Memory B cell (primary cell): ENCODE data around the gene ADAMTSL1.

Experiments
- ATAC-seq: fragments of 150-1000 bp; cut with Tn5 transposase; 2 replicates; pipeline ENCODE4 v1.10.0; 2021; ENCODE audit warnings: low read depth, mild to moderate bottlenecking, moderate library complexity
- DNase-seq, 2 donors: peaks; one replicate each; pipeline ENCODE4 v3.0.0; 2022; ENCODE audit warnings: low spot score in 2 of 2
- H3K27ac Mint-ChIP-seq: one replicate; pipeline ENCODE4 v1.8.0; 2022; ENCODE audit warnings: mild to moderate bottlenecking, moderate library complexity, mixed read lengths
- H3K27me3 Mint-ChIP-seq: one replicate; pipeline ENCODE4 v1.8.0; 2022; ENCODE audit warnings: mixed read lengths
- H3K36me3 Mint-ChIP-seq: one replicate; pipeline ENCODE4 v1.8.0; 2022; ENCODE audit warnings: mild to moderate bottlenecking, mixed read lengths
- H3K4me1 Mint-ChIP-seq: one replicate; pipeline ENCODE4 v1.8.0; 2022; ENCODE audit warnings: mixed read lengths
- H3K4me3 Mint-ChIP-seq: one replicate; pipeline ENCODE4 v1.8.0; 2022; ENCODE audit warnings: mild to moderate bottlenecking, moderate library complexity, mixed read lengths
- H3K9me3 Mint-ChIP-seq: one replicate; pipeline ENCODE4 v1.8.0; 2022; ENCODE audit warnings: mixed read lengths

ADAMTSL1 gene

GRCh38 chr9:18909140-18910018 lies 435.4 kb downstream of the ADAMTSL1 start:
- DNase-seq (no peak), ATAC-seq (no peak)
- Mint-ChIP-seq H3K9me3 (no peaks in the 10 kb centered on the region), H3K4me3 (no peak overlapping the region), H3K27me3 (peaks cover 14% of the 10 kb centered on the region), H3K27ac (no peak overlapping the region), H3K4me1 (peaks cover 3% of the 10 kb centered on the region), H3K36me3 (no peaks in the 10 kb centered on the region)

- no peaks in the 10 kb centered on the region for H3K36me3 Mint-ChIP-seq
- H3K9me3 Mint-ChIP-seq, result no peaks in the 10 kb centered on the region
- H3K4me1 Mint-ChIP-seq, result peaks cover 3% of the 10 kb centered on the region
- no peak overlapping the region for H3K4me3 Mint-ChIP-seq
- no peak for DNase-seq
- H3K27ac Mint-ChIP-seq, result no peak overlapping the region
- peaks cover 14% of the 10 kb centered on the region for H3K27me3 Mint-ChIP-seq
- ATAC-seq, result no peak
Measured at GRCh38 chr9:18910435-18910834, 436.5 kb downstream of the ADAMTSL1 start.

DNA sequence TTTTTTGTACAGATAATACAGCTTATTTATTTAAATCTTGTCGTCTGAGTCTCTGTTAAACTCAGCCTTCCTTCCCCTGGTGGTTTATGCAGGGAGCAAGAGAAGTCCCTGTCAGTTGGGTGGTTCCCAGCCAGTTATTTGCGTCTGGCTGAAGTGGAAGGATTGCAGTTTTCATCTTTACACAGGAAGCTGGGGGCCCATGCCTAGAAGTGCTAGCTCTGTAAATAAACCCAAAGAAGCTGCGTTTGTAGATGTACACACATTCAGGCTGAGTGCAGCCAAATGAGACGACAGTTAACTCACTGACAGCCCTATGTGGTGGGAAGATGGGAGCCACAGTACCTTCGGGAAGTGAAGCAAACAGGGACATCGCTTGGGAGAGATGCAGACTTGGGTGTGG lies 437.0 kb downstream of the ADAMTSL1 start:
- no peak overlapping the region for H3K4me3 Mint-ChIP-seq
- DNase-seq (no peak), ATAC-seq (no peak)
- no peaks in the 10 kb centered on the region for H3K36me3 Mint-ChIP-seq
- H3K9me3 Mint-ChIP-seq, result no peaks in the 10 kb centered on the region
- H3K27ac Mint-ChIP-seq, result no peak overlapping the region
- H3K4me1 Mint-ChIP-seq, result peaks cover 1% of the 10 kb centered on the region
- H3K27me3 Mint-ChIP-seq, result peaks cover 12% of the 10 kb centered on the region

DNA sequence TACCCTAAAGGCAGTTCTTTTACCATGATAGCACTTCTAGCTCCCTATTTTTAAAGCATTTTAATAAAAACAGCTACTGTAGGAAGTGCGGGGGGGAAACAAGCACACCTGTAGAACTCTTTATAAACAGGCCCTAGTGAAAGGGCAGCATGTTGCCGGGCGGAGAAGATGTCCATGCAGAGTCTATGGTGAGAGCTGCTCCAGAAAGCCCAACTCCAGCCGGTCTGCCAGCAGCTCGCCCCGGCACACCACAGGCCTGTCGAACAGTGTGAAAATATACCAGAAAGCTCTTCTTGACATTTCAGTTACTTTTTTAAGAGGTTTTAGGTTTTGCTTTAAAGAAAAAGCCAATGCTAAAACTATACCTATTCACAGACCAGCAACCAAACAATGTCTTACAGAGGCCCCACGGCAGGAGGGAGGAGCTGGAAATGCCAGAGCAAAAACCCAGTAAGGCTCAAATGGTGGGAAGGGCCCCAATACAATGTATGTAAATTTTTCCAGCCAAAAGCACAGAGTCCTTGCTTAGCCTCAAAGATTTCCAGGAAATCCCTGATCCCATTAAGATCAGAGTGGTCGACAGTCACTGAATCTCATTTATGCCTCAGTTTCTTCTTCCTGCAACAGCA lies 437.9 kb downstream of the ADAMTSL1 start:
- DNase-seq (no peak), ATAC-seq (no peak)
- Mint-ChIP-seq H3K27ac (no peak overlapping the region), H3K4me3 (no peak overlapping the region), H3K27me3 (peaks cover 9% of the 10 kb centered on the region), H3K4me1 (no peaks in the 10 kb centered on the region), H3K9me3 (no peaks in the 10 kb centered on the region), H3K36me3 (no peaks in the 10 kb centered on the region)

DNA sequence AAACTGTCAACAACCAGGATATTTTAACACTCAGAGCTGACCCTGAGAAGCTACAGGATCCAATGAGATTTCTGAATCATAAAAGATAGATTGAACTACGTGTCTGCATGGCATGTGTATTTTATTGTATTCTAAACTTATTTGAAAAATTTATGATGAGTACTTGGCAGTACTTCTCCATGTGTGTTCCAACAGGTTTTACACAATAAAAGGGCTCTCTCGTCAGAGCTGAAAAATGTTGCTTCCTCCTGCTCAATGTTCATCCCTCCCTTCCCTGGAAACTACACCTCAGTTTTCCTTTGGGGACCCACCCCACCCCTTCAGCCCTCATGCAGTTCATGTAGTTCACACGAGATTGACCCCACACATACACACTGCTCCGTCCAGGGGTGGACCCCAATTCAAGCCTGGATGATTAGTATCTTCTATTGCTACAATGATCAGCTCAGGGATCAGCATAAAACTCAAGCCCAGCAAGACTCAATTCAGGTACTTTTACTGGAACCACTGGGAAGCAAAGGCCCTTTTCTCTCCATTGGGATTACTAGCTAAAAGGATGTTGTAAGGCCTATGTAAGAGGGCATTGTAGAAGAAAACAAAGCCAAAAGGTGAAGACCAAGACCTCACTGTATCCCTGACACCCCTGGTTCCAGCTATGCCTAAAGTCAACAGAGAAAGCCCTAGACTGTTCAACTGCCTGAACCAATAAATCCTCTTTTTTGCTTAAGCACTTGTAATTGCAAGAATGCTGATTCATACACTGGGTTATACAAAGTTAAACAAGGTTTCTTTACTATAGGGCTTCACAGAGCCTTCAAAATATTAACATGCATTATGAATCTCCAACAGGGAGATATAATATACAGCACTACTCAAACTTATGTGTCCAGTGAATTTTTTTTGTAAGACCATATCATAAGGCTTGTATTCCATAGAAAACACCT lies 446.5 kb downstream of the ADAMTSL1 start:
- no peaks in the 10 kb centered on the region for H3K9me3 Mint-ChIP-seq
- H3K36me3 Mint-ChIP-seq, result no peaks in the 10 kb centered on the region
- no peak overlapping the region for H3K4me3 Mint-ChIP-seq
- H3K27ac Mint-ChIP-seq, result no peak overlapping the region
- no peak for DNase-seq
- no peak for ATAC-seq
- H3K4me1 Mint-ChIP-seq, result no peaks in the 10 kb centered on the region
- no peaks in the 10 kb centered on the region for H3K27me3 Mint-ChIP-seq

DNA sequence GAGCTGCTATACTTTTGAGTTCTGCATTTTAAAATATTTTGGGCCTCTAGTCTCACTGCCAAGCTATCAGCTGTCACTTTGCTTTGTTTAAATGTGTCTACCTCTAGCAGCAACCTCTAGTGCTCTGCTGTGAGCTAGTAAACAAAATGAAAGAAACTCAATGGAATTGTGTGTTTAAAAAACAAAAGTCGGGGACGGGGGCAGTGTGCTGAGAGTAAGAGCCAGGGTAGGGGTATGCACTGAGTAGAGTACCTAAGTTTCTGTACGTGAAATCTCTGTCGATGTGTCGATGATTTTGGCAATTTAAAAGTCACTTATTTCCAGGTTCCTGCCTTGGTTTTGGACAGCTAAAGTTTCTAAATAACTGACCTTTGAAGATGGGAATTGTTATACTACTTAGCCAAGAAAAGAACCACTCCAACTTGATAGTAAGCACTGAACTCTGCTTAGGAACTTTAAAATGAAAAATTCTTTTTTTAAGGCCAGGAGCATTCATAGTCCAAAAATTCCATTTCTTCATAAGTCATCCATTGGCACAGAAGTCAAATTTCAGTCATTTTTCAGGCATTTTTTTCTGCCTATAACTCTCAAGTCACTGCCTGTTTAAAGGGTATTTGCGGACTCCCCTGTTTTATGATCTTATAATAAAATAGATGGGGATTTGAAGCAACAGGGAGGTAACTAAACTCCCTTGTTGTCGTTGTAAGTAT lies 447.6 kb downstream of the ADAMTSL1 start:
- Mint-ChIP-seq H3K27ac (no peak overlapping the region), H3K36me3 (no peaks in the 10 kb centered on the region), H3K4me1 (no peaks in the 10 kb centered on the region), H3K27me3 (no peaks in the 10 kb centered on the region), H3K9me3 (no peaks in the 10 kb centered on the region), H3K4me3 (no peak overlapping the region)
- DNase-seq (no peak), ATAC-seq (no peak)

GRCh38 chr9:18922161-18922885 lies 448.4 kb downstream of the ADAMTSL1 start:
- Mint-ChIP-seq H3K9me3 (no peaks in the 10 kb centered on the region), H3K27ac (no peak overlapping the region), H3K4me1 (no peaks in the 10 kb centered on the region), H3K4me3 (no peak overlapping the region), H3K36me3 (no peaks in the 10 kb centered on the region), H3K27me3 (no peaks in the 10 kb centered on the region)
- ATAC-seq (no peak), DNase-seq (no peak)

DNA sequence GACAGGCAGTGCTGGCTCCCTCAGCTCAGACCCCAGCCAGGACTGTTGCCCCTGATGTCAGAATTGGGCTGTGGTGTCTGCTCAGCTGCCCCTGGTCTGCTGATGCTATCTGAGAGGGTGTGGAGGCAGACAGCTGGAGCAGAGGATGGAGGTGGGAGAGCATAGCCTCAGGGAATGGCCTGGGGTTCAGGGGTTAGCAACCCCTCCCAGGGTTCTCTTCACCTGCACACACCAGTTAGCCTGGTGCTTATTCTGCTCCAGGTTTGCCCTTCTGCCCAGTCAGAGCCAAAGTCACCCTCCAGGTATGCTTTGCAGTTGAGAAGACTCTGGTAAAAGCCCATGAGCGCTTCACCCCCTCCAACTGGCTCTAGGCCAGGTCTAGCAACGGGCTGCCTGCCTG lies 449.2 kb downstream of the ADAMTSL1 start:
- H3K27ac Mint-ChIP-seq, result no peak overlapping the region
- ATAC-seq (no peak), DNase-seq (no peak)
- peaks cover under 1% of the 10 kb centered on the region for H3K9me3 Mint-ChIP-seq
- no peaks in the 10 kb centered on the region for H3K36me3 Mint-ChIP-seq
- H3K27me3 Mint-ChIP-seq, result no peaks in the 10 kb centered on the region
- no peaks in the 10 kb centered on the region for H3K4me1 Mint-ChIP-seq
- no peak overlapping the region for H3K4me3 Mint-ChIP-seq

DNA sequence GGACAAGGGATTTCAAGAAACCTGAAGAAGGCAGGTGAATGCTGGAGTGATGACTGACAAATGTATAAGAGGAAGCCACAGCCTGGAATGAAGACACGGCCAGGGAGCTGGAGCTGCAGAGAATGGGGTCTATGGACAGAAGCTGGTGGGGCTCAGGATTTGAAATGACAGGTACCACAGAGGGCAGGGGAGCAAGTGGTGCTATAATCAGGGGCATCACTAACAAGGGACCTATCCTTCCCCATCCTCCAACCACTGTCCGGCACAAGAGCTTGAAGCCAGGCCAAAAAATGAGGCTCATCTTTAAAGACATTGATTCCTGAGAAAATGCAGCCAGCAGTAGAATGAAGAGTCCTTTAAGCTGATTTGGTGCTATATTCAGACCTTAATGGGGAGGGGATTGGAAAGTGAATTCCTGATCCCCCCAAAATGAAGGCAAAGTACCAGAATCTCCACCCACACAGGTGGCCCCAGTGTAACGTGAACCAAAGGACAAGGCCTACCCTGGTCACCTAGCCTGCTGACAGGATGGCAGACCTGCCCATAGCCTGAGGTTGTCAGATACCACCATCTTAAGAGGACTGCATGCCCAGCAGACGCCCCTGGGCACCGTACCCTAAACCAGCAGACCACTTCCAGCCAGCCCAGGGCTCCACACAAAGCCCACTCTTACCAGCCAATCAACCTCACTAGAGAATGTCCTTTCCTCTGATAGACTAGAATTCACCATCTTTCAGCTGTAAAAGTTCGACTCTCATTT lies 449.9 kb downstream of the ADAMTSL1 start:
- no peak overlapping the region for H3K4me3 Mint-ChIP-seq
- no peak for DNase-seq

GRCh38 chr9:18925880-18926279 lies 451.9 kb downstream of the ADAMTSL1 start:
- Mint-ChIP-seq H3K27ac (no peak overlapping the region), H3K36me3 (no peaks in the 10 kb centered on the region), H3K4me3 (no peak overlapping the region), H3K27me3 (no peaks in the 10 kb centered on the region), H3K4me1 (no peaks in the 10 kb centered on the region), H3K9me3 (peaks cover 2% of the 10 kb centered on the region)
- ATAC-seq (no peak), DNase-seq (no peak)

More for the DNA sequence above, 449.9 kb downstream of the ADAMTSL1 start:
- Mint-ChIP-seq H3K4me1 (no peaks in the 10 kb centered on the region), H3K27me3 (no peaks in the 10 kb centered on the region), H3K36me3 (no peaks in the 10 kb centered on the region), H3K9me3 (peaks cover 2% of the 10 kb centered on the region), H3K27ac (no peak overlapping the region)
- no peak for ATAC-seq

- Mint-ChIP-seq H3K4me3 (no peak overlapping the region), H3K27ac (no peak overlapping the region), H3K9me3 (peaks cover 2% of the 10 kb centered on the region), H3K27me3 (no peaks in the 10 kb centered on the region), H3K4me1 (no peaks in the 10 kb centered on the region), H3K36me3 (no peaks in the 10 kb centered on the region)
- DNase-seq (no peak), ATAC-seq (no peak)
Measured at GRCh38 chr9:18926513-18926912, 452.6 kb downstream of the ADAMTSL1 start.

DNA sequence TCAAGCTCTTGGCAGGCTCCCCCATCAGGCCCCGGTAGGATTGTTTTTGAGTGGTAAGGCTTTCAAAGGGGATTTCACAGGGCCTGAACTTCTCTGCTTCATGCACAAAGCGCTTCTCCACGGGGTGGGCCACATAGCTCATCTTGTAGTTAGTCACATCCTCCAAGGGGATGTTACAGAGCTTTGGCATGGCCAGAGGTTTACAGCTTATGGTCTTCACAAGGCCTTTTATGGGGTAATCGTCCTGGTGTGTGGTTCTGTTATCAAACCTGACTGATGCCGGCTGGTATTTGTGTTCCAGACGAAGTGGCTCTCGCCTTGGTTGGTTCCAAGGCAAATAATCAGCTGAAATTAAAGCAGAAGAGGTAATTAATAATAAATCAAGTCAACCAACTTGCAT lies 454.8 kb downstream of the ADAMTSL1 start:
- no peak for DNase-seq
- Mint-ChIP-seq H3K4me3 (no peak overlapping the region), H3K27ac (no peak overlapping the region), H3K9me3 (peaks cover 2% of the 10 kb centered on the region), H3K4me1 (no peaks in the 10 kb centered on the region), H3K27me3 (no peaks in the 10 kb centered on the region), H3K36me3 (no peaks in the 10 kb centered on the region)
- no peak for ATAC-seq
